Endothelial cell of umbilical vein (primary cell): Measurements from ENCODE around the gene LYRM2. TPM values are rescaled to one million over a fixed set of nuclear protein-coding genes. Genes with fewer than 3 reads are reported as not detected.

Experiments
- BruUV-seq: library from RNA; stranded (reverse); fragments of 400-500 nt; replicated peaks from 2 replicates; lab custom pipeline; 2021; lab: Mats Ljungman, UMichigan
- CTCF ChIA-PET: fragments of 300-600, 350-600 bp; sonication (Branson Sonifier 250); formaldehyde crosslinking; loops from one replicate; lab custom pipeline; 2021; ENCODE audit warnings: antibody characterized with exemption, inconsistent platforms; lab: Charles Lee
- POLR2A ChIA-PET: fragments of 300-600, 350-600 bp; sonication (Branson Sonifier 250); formaldehyde crosslinking; loops from one replicate; lab custom pipeline; 2021; ENCODE audit warnings: antibody characterized with exemption, inconsistent platforms; lab: Charles Lee
- DNase-seq: peaks from one replicate; pipeline ENCODE4 v3.0.0-alpha.2; 2011; ENCODE audit warnings: low read depth, low spot score
- FAIRE-seq: peaks from 2 replicates; lab custom pipeline; 2011; peaks lifted over from hg19 to GRCh38; lab: Jason Lieb, UNC
- H2AFZ ChIP-seq: 2 replicates; pipeline ENCODE4 v1.6.0; 2012; ENCODE audit warnings: low read depth, low read length, control low read depth, inconsistent platforms
- H3K27ac ChIP-seq: 2 replicates; pipeline ENCODE4 v1.5.1; 2011; ENCODE audit warnings: low read depth, mild to moderate bottlenecking, control low read depth, low read length, moderate library complexity; ENCODE audit not compliant: insufficient read depth
- H3K27me3 ChIP-seq, 2 experiments: 2 replicates each; pipeline versions ENCODE4 v1.6.0 to v1.6.1; 2011; ENCODE audit warnings: low read length in 2 of 2, mixed read lengths in 1 of 2; ENCODE audit not compliant: control insufficient read depth in 2 of 2, insufficient read depth in 2 of 2
- H3K36me3 ChIP-seq, 2 experiments: 2 replicates in 1 of 2; 3 replicates in 1 of 2; pipeline ENCODE4 v1.5.1; 2011; ENCODE audit warnings: low read length in 2 of 2, mild to moderate bottlenecking in 1 of 2, moderate library complexity in 1 of 2; ENCODE audit not compliant: control insufficient read depth in 2 of 2, insufficient read depth in 2 of 2; ENCODE audit errors: extremely low read depth in 1 of 2
- H3K4me1 ChIP-seq: 3 replicates; pipeline ENCODE4 v1.5.1; 2011; ENCODE audit warnings: mild to moderate bottlenecking, low read length; ENCODE audit not compliant: control insufficient read depth, insufficient read depth; ENCODE audit errors: extremely low read depth
- H3K4me2 ChIP-seq: 2 replicates; pipeline ENCODE4 v1.6.1; 2011; ENCODE audit warnings: low read length, control low read depth, mixed read lengths; ENCODE audit not compliant: insufficient read depth
- H3K4me3 ChIP-seq, 3 experiments: fragments of 200-600 bp in 1 of 3; sonication (generic), shearing (Covaris generic) in 1 of 3; replicated peaks in 1 of 3; 2 replicates each; pipeline ENCODE4 v1.5.1; 2011 to 2016; ENCODE audit warnings: control low read depth in 3 of 3, low read length in 3 of 3, mild to moderate bottlenecking in 2 of 3, inconsistent platforms in 1 of 3, low read depth in 1 of 3, moderate library complexity in 1 of 3; ENCODE audit not compliant: insufficient read depth in 1 of 3
- H3K79me2 ChIP-seq: 2 replicates; pipeline ENCODE4 v1.6.0; 2012; ENCODE audit warnings: low read length, inconsistent platforms; ENCODE audit not compliant: control insufficient read depth, insufficient read depth
- H3K9ac ChIP-seq: replicated peaks from 2 replicates; pipeline ENCODE3; 2011; ENCODE audit warnings: low read length, control low read depth; ENCODE audit not compliant: insufficient read depth; ENCODE audit errors: extremely low read depth
- H3K9me1 ChIP-seq: replicated peaks from 3 replicates; pipeline ENCODE4 v1.6.0; 2011; ENCODE audit warnings: mild to moderate bottlenecking, low read length; ENCODE audit not compliant: control insufficient read depth, insufficient read depth; ENCODE audit errors: extremely low read depth
- H3K9me3 ChIP-seq: replicated peaks from 2 replicates; pipeline ENCODE4 v1.5.1; 2012; ENCODE audit warnings: low read length, inconsistent platforms; ENCODE audit not compliant: control insufficient read depth, insufficient read depth
- H4K20me1 ChIP-seq: replicated peaks from 2 replicates; pipeline ENCODE3; 2011; ENCODE audit warnings: mild to moderate bottlenecking, low read length; ENCODE audit not compliant: control insufficient read depth, insufficient read depth; ENCODE audit errors: extremely low read depth
- EZH2 ChIP-seq: IDR thresholded peaks from 2 replicates; pipeline ENCODE4 v1.6.1; 2012; ENCODE audit warnings: borderline replicate concordance, low read depth, mild to moderate bottlenecking, moderate library complexity, low read length, inconsistent platforms; ENCODE audit not compliant: severe bottlenecking
- FOS ChIP-seq: IDR thresholded peaks from 2 replicates; pipeline ENCODE4 v1.6.1; 2011; ENCODE audit warnings: mild to moderate bottlenecking, low read length, moderate library complexity, borderline replicate concordance; ENCODE audit not compliant: insufficient read depth
- GATA2 ChIP-seq: IDR thresholded peaks from 2 replicates; pipeline ENCODE4 v1.7.0; 2011; ENCODE audit warnings: low read depth, mild to moderate bottlenecking, moderate library complexity, mixed read lengths, low read length; ENCODE audit not compliant: insufficient read length, insufficient read depth
- JUN ChIP-seq: IDR thresholded peaks from 2 replicates; pipeline ENCODE4 v1.6.1; 2011; ENCODE audit warnings: borderline replicate concordance, low read depth; ENCODE audit not compliant: insufficient read length, insufficient read depth
- MYC ChIP-seq: IDR thresholded peaks from one replicate; pipeline ENCODE4 v1.6.1; 2011; ENCODE audit warnings: mild to moderate bottlenecking, low read depth, low read length
- POLR2A ChIP-seq: IDR thresholded peaks from 2 replicates; pipeline ENCODE4 v1.6.1; 2012; ENCODE audit warnings: low read depth, mild to moderate bottlenecking, control low read depth, low read length
- POLR2AphosphoS5 ChIP-seq: IDR thresholded peaks from 2 replicates; pipeline ENCODE4 v1.6.1; 2012; ENCODE audit warnings: low read depth, mild to moderate bottlenecking, control low read depth, low read length, moderate library complexity; ENCODE audit not compliant: insufficient read depth
- dilution Hi-C: fragments of 300-500 bp; cut with MboI; formaldehyde crosslinking; loops from one replicate; pipeline ENCODE4 v1.15.0; 2019; ENCODE audit warnings: low sequenced_read_pairs; ENCODE audit not compliant: extremely low pct_ligation_motif_present
- intact Hi-C: fragments of 100-400 bp; cut with micrococcal nuclease; formaldehyde crosslinking; loops from one replicate; pipeline ENCODE4 v1.10.0; 2022
- polyA plus RNA-seq, 4 experiments: library from polyadenylated mRNA; depleted of rRNA in 3 of 4; stranded (reverse) in 3 of 4; unstranded in 1 of 4; fragments of >200 nt; gene quantifications; 2 replicates each; pipeline versions ENCODE4 v1.2.1 to v1.2.3, GENCODE V29; 2011 to 2012; ENCODE audit warnings: missing spikeins in 1 of 4
- total RNA-seq: library from RNA; stranded (reverse); gene quantifications from 2 replicates; pipeline ENCODE4 v1.2.3, GENCODE V29; 2021
- TF ChIP-seq, protein P1 (sequence below): IDR thresholded peaks from 2 replicates; pipeline ENCODE4 v1.6.1; 2011; ENCODE audit not compliant: insufficient read depth, insufficient read length
- TF ChIP-seq, protein P2 (sequence below), 2 donors: IDR thresholded peaks; 1 replicate in 1 of 2; 2 replicates in 1 of 2; pipeline ENCODE4 v1.5.1; 2011; ENCODE audit warnings: low read length in 2 of 2, mild to moderate bottlenecking in 2 of 2, moderate library complexity in 2 of 2, control low read depth in 1 of 2, inconsistent platforms in 1 of 2, low read depth in 1 of 2; ENCODE audit not compliant: insufficient read depth in 1 of 2; ENCODE audit errors: extremely low read depth in 1 of 2

LYRM2 gene
- total and polyA plus RNA-seq, 2 donors (not counting 3 experiments of a cell fraction or from before 2014, with no cell fraction given): 11.8 to 41.9 TPM

GRCh38 chr6:89525786-89526562, 112.6 kb downstream of the LYRM2 start:
- no peaks in the 10 kb centered on the region for H3K36me3 ChIP-seq
- no peaks in the 10 kb centered on the region for H3K9me3 ChIP-seq
- no peak overlapping the region for H3K27ac ChIP-seq
- H4K20me1 ChIP-seq: no peaks in the 10 kb centered on the region
- no peaks in the 10 kb centered on the region for H3K27me3 ChIP-seq
- BruUV-seq: no TSS peak
- dilution Hi-C loops (no loop called here), intact Hi-C loops (no loop called here)
- POLR2A ChIA-PET: no interaction called here
- no peak for FAIRE-seq
- no peaks in the 10 kb centered on the region for H3K9me1 ChIP-seq
- H3K4me2 ChIP-seq: no peak overlapping the region
- CTCF ChIA-PET: no interaction called here
- H3K9ac ChIP-seq: no peak overlapping the region
- no peak for DNase-seq
- no peak overlapping the region for H3K4me3 ChIP-seq
- H2AFZ ChIP-seq: no peak overlapping the region
- no peaks in the 10 kb centered on the region for H3K4me1 ChIP-seq
- H3K79me2 ChIP-seq: no peaks in the 10 kb centered on the region
- no peak for TF ChIP-seq EZH2
- TF ChIP-seq, protein P1, sequence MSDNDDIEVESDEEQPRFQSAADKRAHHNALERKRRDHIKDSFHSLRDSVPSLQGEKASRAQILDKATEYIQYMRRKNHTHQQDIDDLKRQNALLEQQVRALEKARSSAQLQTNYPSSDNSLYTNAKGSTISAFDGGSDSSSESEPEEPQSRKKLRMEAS: no peak
- TF ChIP-seq, protein P2, sequence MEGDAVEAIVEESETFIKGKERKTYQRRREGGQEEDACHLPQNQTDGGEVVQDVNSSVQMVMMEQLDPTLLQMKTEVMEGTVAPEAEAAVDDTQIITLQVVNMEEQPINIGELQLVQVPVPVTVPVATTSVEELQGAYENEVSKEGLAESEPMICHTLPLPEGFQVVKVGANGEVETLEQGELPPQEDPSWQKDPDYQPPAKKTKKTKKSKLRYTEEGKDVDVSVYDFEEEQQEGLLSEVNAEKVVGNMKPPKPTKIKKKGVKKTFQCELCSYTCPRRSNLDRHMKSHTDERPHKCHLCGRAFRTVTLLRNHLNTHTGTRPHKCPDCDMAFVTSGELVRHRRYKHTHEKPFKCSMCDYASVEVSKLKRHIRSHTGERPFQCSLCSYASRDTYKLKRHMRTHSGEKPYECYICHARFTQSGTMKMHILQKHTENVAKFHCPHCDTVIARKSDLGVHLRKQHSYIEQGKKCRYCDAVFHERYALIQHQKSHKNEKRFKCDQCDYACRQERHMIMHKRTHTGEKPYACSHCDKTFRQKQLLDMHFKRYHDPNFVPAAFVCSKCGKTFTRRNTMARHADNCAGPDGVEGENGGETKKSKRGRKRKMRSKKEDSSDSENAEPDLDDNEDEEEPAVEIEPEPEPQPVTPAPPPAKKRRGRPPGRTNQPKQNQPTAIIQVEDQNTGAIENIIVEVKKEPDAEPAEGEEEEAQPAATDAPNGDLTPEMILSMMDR (IDR thresholded peaks at IDR 0.05; ENCODE audit: extremely low read depth in 1 of 2, insufficient read depth in 1 of 2, low read depth in 1 of 2, low read length in 2 of 2): no peak
- TF ChIP-seq MYC: no peak
- no peak for TF ChIP-seq POLR2A
- TF ChIP-seq GATA2: no peak
- TF ChIP-seq FOS: no peak
- no peak for TF ChIP-seq POLR2AphosphoS5
- no peak for TF ChIP-seq JUN
